HepG2 (cell line): ENCODE data around the gene CADM2. TPM values are rescaled to one million over a fixed set of nuclear protein-coding genes. Genes with fewer than 3 reads are reported as not detected.

Source experiments
- ATAC-seq: fragments of 200-7000 bp; cut with Tn5 transposase; 3 replicates; pipeline ENCODE4 v1.9.1; 2020; ENCODE audit warnings: mild to moderate bottlenecking, moderate library complexity
- BruUV-seq: library from RNA; stranded (reverse); fragments of 400-500 nt; replicated peaks from 2 replicates; lab custom pipeline; 2021; lab: Mats Ljungman, UMichigan
- CTCF ChIA-PET: fragments of 300-600 bp; formaldehyde crosslinking; extraction: SDS; loops from one replicate; lab custom pipeline; 2021; ENCODE audit warnings: low total read pairs, inconsistent platforms, low intra/inter-chr PET ratio; lab: Yijun Ruan, JAX
- POLR2A ChIA-PET: fragments of 350-600 bp; sonication (Branson Sonifier 250); formaldehyde crosslinking; loops from one replicate; lab custom pipeline; 2020; ENCODE audit warnings: antibody characterized with exemption, inconsistent platforms; lab: Yijun Ruan, JAX
- DNase-seq: peaks from one replicate; pipeline ENCODE4 v3.0.0-alpha.2; 2015; ENCODE audit warnings: low spot score
- FAIRE-seq: peaks from 3 replicates; lab custom pipeline; 2011; peaks lifted over from hg19 to GRCh38; lab: Jason Lieb, UNC
- H2AFZ ChIP-seq: one replicate; pipeline ENCODE4 v1.6.1; 2011; ENCODE audit warnings: low read length, inconsistent platforms
- H3K27ac ChIP-seq: fragments of 300-600 bp; 3 replicates; pipeline ENCODE4 v1.8.0; 2011; ENCODE audit warnings: mixed run types, mild to moderate bottlenecking, mixed read lengths, low read length, inconsistent platforms; ENCODE audit not compliant: insufficient read depth; ENCODE audit errors: extremely low read length
- H3K27me3 ChIP-seq, 2 experiments: fragments of 200-600 bp in 1 of 2; 2 replicates in 1 of 2; 3 replicates in 1 of 2; pipeline versions ENCODE4 v1.6.0 to v1.8.0; 2011; ENCODE audit warnings: low read length in 2 of 2, mild to moderate bottlenecking in 2 of 2, moderate library complexity in 2 of 2, inconsistent platforms in 1 of 2; ENCODE audit not compliant: insufficient read depth in 2 of 2, control insufficient read depth in 1 of 2
- H3K36me3 ChIP-seq, 2 experiments: fragments of 200-600 bp in 1 of 2; replicated peaks in 1 of 2; 2 replicates in 1 of 2; 3 replicates in 1 of 2; pipeline versions ENCODE4 v1.5.1 to v1.8.0; 2011; ENCODE audit warnings: low read length in 2 of 2, inconsistent platforms in 1 of 2; ENCODE audit not compliant: insufficient read depth in 2 of 2, control insufficient read depth in 1 of 2
- H3K4me1 ChIP-seq: 2 replicates; pipeline ENCODE4 v1.5.1; 2012; ENCODE audit warnings: low read length, inconsistent platforms; ENCODE audit not compliant: insufficient read depth
- H3K4me2 ChIP-seq: 2 replicates; pipeline ENCODE4 v1.6.0; 2011; ENCODE audit warnings: low read depth, low read length, inconsistent platforms
- H3K4me3 ChIP-seq, 3 experiments: fragments of 200-600 bp in 1 of 3; sonication (generic), shearing (Covaris generic) in 1 of 3; replicated peaks in 1 of 3; 2 replicates each; pipeline ENCODE4 v1.5.1; 2011 to 2016; ENCODE audit warnings: low read length in 3 of 3, inconsistent platforms in 2 of 3, low read depth in 2 of 3, mild to moderate bottlenecking in 2 of 3, control low read depth in 1 of 3, mixed read lengths in 1 of 3; ENCODE audit not compliant: insufficient read depth in 1 of 3
- H3K79me2 ChIP-seq: one replicate; pipeline ENCODE4 v1.6.1; 2011; ENCODE audit warnings: low read length, inconsistent platforms; ENCODE audit not compliant: insufficient read depth
- H3K9ac ChIP-seq: 2 replicates; pipeline ENCODE4 v1.6.0; 2011; ENCODE audit warnings: mild to moderate bottlenecking, low read depth, low read length, inconsistent platforms; ENCODE audit not compliant: insufficient read depth
- H3K9me3 ChIP-seq: 2 replicates; pipeline ENCODE4 v1.5.1; 2012; ENCODE audit warnings: mild to moderate bottlenecking, low read length
- H4K20me1 ChIP-seq: 2 replicates; pipeline ENCODE4 v1.6.0; 2011; ENCODE audit warnings: inconsistent platforms, mild to moderate bottlenecking, low read length, moderate library complexity; ENCODE audit not compliant: insufficient read depth
- ATF2 ChIP-seq: sonication (generic); formaldehyde crosslinking; IDR thresholded peaks from 2 replicates; pipeline ENCODE4 v1.4.0; 2020; ENCODE audit warnings: missing genetic modification reagents
- GPN1 ChIP-seq: sonication (generic); formaldehyde crosslinking; IDR thresholded peaks from 2 replicates; pipeline ENCODE4 v1.5.1; 2020; ENCODE audit warnings: missing genetic modification reagents, borderline replicate concordance
- STAT6 ChIP-seq: sonication (generic); formaldehyde crosslinking; IDR thresholded peaks from 2 replicates; pipeline ENCODE4 v1.4.0; 2020; ENCODE audit warnings: missing genetic modification reagents, mild to moderate bottlenecking, borderline replicate concordance
- ZNF143 ChIP-seq: sonication (generic); formaldehyde crosslinking; IDR thresholded peaks from 2 replicates; pipeline ENCODE4 v1.4.0; 2020; ENCODE audit warnings: missing genetic modification reagents
- ZNF550 ChIP-seq: sonication (generic); formaldehyde crosslinking; IDR thresholded peaks from 2 replicates; pipeline ENCODE4 v1.4.0; 2020; ENCODE audit warnings: mild to moderate bottlenecking, missing genetic modification reagents, borderline replicate concordance
- WGBS: methylation state at CpG from one replicate; pipeline ENCODE4 v1.1.6; 2017; ENCODE audit warnings: low lambda C conversion rate; 5-methylcytosine and 5-hydroxymethylcytosine counted together
- in situ Hi-C: cut with HindIII; loops from 2 replicates; pipeline ENCODE4 v1.10.0; 2017; ENCODE audit warnings: low pct_unique_long_range_greater_than_20kb; ENCODE audit not compliant: extremely low pct_ligation_motif_present
- intact Hi-C: fragments of 100-400 bp; cut with micrococcal nuclease; formaldehyde crosslinking; loops from one replicate; pipeline ENCODE4 v1.10.0; 2022; ENCODE audit not compliant: unreplicated experiment
- polyA plus RNA-seq, 8 experiments: library from polyadenylated mRNA; depleted of rRNA in 3 of 8; stranded (reverse) in 7 of 8; unstranded in 1 of 8; fragments of >200 nt; fragmentation: Illumina TruSeq in 4 of 8; extraction: Trizol in 4 of 8; gene quantifications; 2 replicates each; pipeline versions ENCODE4 v1.2.1 to v1.2.3, GENCODE V29; 2011 to 2016; ENCODE audit warnings: low read depth in 4 of 8, missing spikeins in 1 of 8, mixed read lengths in 1 of 8; ENCODE audit not compliant: insufficient read depth in 1 of 8
- total RNA-seq, 5 experiments: library from RNA; depleted of rRNA; stranded (reverse); fragments of >200 nt; fragmentation: Illumina TruSeq; extraction: Trizol; gene quantifications; 2 replicates each; pipeline ENCODE4 v1.2.3, GENCODE V29; 2016; ENCODE audit warnings: low read depth in 1 of 5

CADM2 gene
- total and polyA plus RNA-seq, 2 of the 13 experiments (the other 11 are each of a cell fraction or from before 2014, with no cell fraction given), result not detected

- no peak overlapping the region for H3K4me2 ChIP-seq
- WGBS, result 2% methylated on average over 2 of the region's 2 CpGs
- no peak overlapping the region for H3K9ac ChIP-seq
- H3K36me3 ChIP-seq, result no peaks in the 10 kb centered on the region
- H3K27me3 ChIP-seq, result no peaks in the 10 kb centered on the region
- no TSS peak for BruUV-seq
- no peak overlapping the region for H2AFZ ChIP-seq
- H3K9me3 ChIP-seq, result no peaks in the 10 kb centered on the region
- ChIA-PET POLR2A (no interaction called here), CTCF (no interaction called here)
- H3K79me2 ChIP-seq, result no peaks in the 10 kb centered on the region
- H4K20me1 ChIP-seq, result no peaks in the 10 kb centered on the region
- H3K27ac ChIP-seq, result no peak overlapping the region
- no peak for DNase-seq
- FAIRE-seq, result no peak
- H3K4me3 ChIP-seq, result no peak overlapping the region
- ATAC-seq, result no peak
- intact Hi-C loops, result no loop called here
- no peaks in the 10 kb centered on the region for H3K4me1 ChIP-seq
- in situ Hi-C loops, result no loop called here
- TF ChIP-seq ATF2 (CRISPR knock-in tag), result no peak
- TF ChIP-seq ZNF143 (CRISPR knock-in tag), result no peak
- no peak for TF ChIP-seq GPN1 (CRISPR knock-in tag)
- TF ChIP-seq STAT6 (CRISPR knock-in tag), result no peak
Observed at GRCh38 chr3:85100316-85100715, 141.5 kb downstream of the CADM2 start.

- no peak overlapping the region for H2AFZ ChIP-seq
- CTCF ChIA-PET, result no interaction called here
- no TSS peak for BruUV-seq
- no peaks in the 10 kb centered on the region for H3K79me2 ChIP-seq
- no peak for TF ChIP-seq ZNF550 (CRISPR knock-in tag)
- TF ChIP-seq, all 625 proteins: peak for 0
- FAIRE-seq (no peak), ATAC-seq (no peak), DNase-seq (no peak)
- POLR2A ChIA-PET, result no interaction called here
- H3K27ac ChIP-seq, result no peak overlapping the region
- intact Hi-C loops, result no loop called here
- H4K20me1 ChIP-seq, result no peaks in the 10 kb centered on the region
- in situ Hi-C loops, result no loop called here
- 0% methylated on average over 1 of the region's 1 CpG for WGBS
- H3K4me2 ChIP-seq, result no peak overlapping the region
- H3K9ac ChIP-seq, result no peak overlapping the region
- no peaks in the 10 kb centered on the region for H3K27me3 ChIP-seq
- no peaks in the 10 kb centered on the region for H3K9me3 ChIP-seq
- H3K36me3 ChIP-seq, result no peaks in the 10 kb centered on the region
- H3K4me3 ChIP-seq, result no peak overlapping the region
- H3K4me1 ChIP-seq, result no peaks in the 10 kb centered on the region
Observed at GRCh38 chr3:85102781-85103180, 144.0 kb downstream of the CADM2 start.
